ENCODE measurements around the gene RGL1.

- TF ChIP-seq CTCF (conservative IDR thresholded peaks at IDR 0.05; ENCODE audit: low read depth, low read length): no peak
- no peak for TF ChIP-seq EZH2 (IDR thresholded peaks at IDR 0.05; ENCODE audit: low read length, unreplicated experiment)
Observed at GRCh38 chr1:183859831-183860230, 54.9 kb downstream of the RGL1 start.

Measured in PC-3 (cell line).